GM18519 (cell line): ENCODE results near the gene HMGCR.

ENCODE experiments used
- ATAC-seq: cut with Tn5 transposase; IDR thresholded peaks from one replicate; pipeline ENCODE4 v1.9.1; 2021; ENCODE audit warnings: mild to moderate bottlenecking, moderate library complexity; ENCODE audit not compliant: unreplicated experiment, low FRiP score

Gene HMGCR

GRCh38 chr5:75375414-75375813 lies 38.4 kb downstream of the HMGCR start:
- no peak for ATAC-seq

GRCh38 chr5:75380099-75380498 lies 43.1 kb downstream of the HMGCR start:
- no peak for ATAC-seq

- ATAC-seq: no peak
These were observed 44.4 kb downstream of the HMGCR start for GRCh38 chr5:75381456-75381855.

GRCh38 chr5:75384218-75384617 lies 47.2 kb downstream of the HMGCR start:
- no peak for ATAC-seq

- ATAC-seq: no peak
These were observed 50.8 kb downstream of the HMGCR start for GRCh38 chr5:75387806-75388205.

GRCh38 chr5:75389430-75389829 lies 52.4 kb downstream of the HMGCR start:
- ATAC-seq: no peak

GRCh38 chr5:75395277-75395676 lies 58.3 kb downstream of the HMGCR start:
- ATAC-seq: no peak

GRCh38 chr5:75405296-75405695 lies 68.3 kb downstream of the HMGCR start:
- no peak for ATAC-seq
